PC-9 (cell line): ENCODE measurements around the gene FCAMR.

Experiments
- EZH2 ChIP-seq: fragments of 200-600 bp; sonication (generic); IDR thresholded peaks from 2 replicates; pipeline ENCODE4 v1.8.0; 2017; ENCODE audit warnings: antibody characterized with exemption, low read depth
- TF ChIP-seq, protein P1 (sequence below): fragments of 200-600 bp; sonication (generic); conservative IDR thresholded peaks from 2 replicates; pipeline ENCODE4 v1.6.1; 2017; ENCODE audit warnings: mixed run types, antibody characterized with exemption, mild to moderate bottlenecking, moderate library complexity

DNA sequence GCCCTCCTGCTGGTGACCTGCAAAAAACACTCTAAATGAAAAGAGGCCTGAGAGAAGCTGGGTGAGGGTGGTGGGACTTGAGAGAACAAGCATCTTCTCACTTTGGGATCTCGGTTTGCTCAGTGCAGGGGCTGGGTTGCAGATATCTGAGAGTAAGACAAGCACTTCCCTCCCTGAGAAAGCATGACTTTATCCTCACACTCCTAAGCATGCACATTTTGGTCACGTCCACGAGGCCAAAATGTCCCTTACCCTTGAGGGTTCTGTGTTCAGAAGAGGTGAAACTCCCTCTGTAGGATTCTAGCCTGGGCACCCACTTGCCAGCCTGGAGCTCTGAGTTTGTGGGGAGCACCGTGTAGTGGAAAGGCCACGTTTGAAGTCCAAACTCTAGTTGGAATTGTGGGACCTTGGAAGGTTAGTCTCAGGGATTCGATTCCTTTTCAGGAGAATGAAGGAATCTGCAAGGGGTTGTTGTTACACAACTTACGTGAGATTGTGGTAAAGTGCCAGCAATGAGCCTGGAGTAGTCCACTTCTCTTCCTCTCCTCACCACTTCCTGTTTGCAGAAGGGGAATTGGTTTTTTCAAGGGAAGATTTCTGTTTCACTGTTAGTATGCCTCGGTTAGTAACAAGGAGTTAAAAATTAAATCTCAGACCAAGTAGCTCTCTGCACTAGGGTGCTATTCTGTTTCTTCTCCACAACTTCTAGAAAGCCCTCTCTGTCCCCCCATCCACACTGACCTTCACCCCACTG, 3.0 kb downstream of the FCAMR start:
- TF ChIP-seq, protein P1, sequence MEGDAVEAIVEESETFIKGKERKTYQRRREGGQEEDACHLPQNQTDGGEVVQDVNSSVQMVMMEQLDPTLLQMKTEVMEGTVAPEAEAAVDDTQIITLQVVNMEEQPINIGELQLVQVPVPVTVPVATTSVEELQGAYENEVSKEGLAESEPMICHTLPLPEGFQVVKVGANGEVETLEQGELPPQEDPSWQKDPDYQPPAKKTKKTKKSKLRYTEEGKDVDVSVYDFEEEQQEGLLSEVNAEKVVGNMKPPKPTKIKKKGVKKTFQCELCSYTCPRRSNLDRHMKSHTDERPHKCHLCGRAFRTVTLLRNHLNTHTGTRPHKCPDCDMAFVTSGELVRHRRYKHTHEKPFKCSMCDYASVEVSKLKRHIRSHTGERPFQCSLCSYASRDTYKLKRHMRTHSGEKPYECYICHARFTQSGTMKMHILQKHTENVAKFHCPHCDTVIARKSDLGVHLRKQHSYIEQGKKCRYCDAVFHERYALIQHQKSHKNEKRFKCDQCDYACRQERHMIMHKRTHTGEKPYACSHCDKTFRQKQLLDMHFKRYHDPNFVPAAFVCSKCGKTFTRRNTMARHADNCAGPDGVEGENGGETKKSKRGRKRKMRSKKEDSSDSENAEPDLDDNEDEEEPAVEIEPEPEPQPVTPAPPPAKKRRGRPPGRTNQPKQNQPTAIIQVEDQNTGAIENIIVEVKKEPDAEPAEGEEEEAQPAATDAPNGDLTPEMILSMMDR = no peak
- TF ChIP-seq EZH2 = no peak
